GM18511 (cell line): Measurements from ENCODE around the gene SLC37A1.

Experiments
- ATAC-seq: cut with Tn5 transposase; IDR thresholded peaks from one replicate; pipeline ENCODE4 v1.9.1; 2021; ENCODE audit warnings: mild to moderate bottlenecking, moderate library complexity; ENCODE audit not compliant: unreplicated experiment

Gene SLC37A1

DNA sequence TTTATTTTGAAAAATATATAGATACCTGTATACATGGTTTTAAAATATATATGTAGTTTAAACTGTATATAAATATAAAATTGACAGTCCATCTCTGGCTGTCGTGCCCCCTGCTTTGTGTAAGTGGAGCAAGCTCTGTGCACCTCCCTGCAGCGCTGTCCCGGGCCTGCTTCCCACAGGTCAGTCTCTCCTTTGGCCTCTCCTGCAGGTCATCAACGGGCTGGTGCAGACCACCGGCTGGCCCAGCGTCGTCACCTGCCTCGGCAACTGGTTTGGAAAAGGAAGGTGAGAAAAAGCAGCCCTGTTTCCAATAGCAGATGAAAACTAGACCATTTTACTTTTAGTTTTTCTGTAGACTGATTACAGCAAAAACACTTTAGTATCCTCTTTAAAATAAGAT is 28.5 kb downstream of the SLC37A1 start:
- ATAC-seq: no peak

DNA sequence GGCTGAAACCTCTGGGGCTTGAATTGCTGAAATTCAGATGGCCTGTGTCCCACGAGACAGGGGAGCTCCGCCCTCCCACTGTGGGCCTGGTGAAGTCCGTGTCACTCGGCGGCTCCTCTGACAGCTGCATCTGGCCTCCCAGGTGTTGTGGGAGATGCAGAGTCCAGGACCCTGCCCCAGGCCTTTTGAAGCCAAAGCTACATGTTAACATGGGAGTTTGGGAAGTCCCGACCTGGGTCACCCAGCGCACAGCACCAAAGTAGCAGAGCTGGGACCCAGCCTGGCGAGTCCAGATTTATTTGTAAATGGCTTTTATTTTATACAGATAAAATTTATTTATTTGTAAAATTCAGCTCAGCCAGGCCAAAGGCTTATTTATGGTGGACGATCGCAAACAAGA is 28.9 kb downstream of the SLC37A1 start:
- ATAC-seq: no peak

DNA sequence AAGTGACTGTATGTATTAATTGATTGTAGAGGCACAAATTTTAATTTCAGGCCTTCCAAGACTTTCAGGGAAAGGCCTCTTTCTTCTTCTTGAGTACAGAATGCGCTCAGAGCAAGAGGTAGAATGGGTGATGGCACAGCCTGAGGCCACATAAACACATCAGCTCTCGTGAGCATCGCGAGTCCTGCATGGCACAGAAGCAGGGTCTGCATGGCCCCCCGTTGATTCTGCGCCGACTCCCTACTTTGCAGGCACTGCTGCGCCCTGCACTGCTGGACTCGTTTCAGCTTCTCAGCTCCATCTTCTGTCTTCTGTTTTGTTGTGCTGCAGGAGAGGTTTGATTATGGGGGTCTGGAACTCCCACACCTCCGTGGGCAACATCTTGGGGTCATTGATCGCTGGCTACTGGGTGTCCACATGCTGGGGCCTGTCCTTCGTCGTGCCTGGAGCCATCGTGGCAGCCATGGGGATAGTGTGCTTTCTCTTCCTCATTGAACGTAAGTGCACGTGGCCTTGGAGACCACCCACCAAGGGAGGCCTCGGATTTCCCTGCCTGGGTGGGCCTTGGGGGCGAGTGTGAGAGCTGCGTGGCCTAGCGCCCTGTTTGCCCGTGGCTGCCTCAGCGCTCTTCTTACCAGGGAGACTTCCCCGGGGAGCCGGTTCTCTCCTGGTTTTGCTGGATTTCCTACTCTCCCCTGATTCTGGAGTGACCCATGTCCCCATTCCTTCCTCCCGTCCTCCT is 29.6 kb downstream of the SLC37A1 start:
- no peak for ATAC-seq

DNA sequence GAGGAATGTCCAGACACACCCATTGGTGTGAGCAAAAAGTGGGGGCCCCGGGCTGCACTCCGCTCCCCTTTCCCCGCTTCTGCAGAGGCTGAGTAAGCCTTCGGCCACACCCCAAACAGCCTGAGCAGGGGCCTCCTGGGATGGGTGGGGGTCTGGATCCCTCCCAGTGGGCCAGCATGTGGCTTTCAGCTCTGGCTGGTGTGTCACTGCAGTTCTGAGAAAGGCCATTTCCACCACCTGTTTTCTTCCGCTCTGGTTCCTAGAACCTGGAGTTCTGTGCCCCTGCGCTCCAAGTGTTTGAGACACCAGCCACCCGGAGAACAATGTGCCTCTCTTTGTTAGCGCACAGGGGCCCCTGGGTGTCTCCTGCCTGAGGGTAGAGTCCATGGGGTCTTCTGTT is 30.9 kb downstream of the SLC37A1 start:
- no peak for ATAC-seq

DNA sequence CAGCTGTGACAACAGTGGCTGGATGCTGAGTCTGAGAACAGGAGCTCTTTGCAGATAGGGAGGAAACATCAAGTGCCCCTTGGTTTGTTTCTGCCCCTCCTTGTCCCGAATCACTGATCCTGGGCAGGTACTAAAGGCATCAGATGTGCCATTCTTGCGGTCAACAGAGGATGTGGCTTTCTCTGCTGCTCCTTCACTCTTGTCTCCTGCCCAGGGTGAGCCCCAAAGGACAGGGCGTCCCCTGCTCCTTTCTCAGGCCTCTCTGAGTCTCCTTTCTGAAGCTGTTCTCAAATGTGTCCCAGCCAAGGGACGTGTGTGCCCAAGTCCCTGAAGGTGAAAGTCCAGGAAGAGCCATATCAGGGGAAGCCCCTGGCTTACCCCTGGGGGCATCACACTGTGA is 31.7 kb downstream of the SLC37A1 start:
- no peak for ATAC-seq

DNA sequence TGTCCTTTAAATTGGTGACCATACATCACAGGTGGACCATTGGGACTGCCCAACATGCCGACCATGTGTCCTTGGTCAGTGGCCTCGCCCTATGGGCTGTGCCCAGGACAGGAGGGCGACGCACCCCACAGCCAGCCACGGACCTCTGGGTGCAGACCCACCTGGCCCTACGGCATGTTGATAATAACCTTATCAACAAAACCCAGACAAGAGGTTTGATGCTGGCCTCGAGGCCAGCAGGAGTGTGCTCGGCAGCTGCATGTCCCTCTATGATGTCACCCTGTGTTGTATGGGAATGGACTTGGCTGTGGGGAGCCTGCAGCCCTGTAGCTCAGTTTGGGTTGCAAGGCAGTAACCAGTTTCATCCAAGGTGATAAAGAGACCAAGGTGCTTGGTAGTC is 32.1 kb downstream of the SLC37A1 start:
- ATAC-seq: no peak

DNA sequence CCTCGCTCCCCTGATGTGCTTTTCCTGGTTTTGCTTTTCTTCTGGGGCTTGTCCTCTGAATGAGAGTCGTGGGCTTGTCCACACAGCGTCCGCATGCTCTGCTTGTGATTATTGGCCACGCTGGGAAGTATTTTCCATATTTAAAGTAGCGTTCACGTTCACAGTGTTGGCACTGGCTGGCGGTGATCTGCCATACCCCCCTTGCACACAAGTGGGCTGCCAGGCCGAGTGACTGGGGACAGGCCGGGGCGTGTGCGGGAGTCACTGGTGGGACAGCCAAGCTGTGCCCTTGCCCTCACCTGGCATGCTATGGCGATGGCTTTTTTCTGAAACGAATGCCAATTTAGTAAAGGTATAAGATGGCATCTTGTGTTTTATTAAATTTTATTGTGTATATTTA is 32.8 kb downstream of the SLC37A1 start:
- ATAC-seq: no peak

DNA sequence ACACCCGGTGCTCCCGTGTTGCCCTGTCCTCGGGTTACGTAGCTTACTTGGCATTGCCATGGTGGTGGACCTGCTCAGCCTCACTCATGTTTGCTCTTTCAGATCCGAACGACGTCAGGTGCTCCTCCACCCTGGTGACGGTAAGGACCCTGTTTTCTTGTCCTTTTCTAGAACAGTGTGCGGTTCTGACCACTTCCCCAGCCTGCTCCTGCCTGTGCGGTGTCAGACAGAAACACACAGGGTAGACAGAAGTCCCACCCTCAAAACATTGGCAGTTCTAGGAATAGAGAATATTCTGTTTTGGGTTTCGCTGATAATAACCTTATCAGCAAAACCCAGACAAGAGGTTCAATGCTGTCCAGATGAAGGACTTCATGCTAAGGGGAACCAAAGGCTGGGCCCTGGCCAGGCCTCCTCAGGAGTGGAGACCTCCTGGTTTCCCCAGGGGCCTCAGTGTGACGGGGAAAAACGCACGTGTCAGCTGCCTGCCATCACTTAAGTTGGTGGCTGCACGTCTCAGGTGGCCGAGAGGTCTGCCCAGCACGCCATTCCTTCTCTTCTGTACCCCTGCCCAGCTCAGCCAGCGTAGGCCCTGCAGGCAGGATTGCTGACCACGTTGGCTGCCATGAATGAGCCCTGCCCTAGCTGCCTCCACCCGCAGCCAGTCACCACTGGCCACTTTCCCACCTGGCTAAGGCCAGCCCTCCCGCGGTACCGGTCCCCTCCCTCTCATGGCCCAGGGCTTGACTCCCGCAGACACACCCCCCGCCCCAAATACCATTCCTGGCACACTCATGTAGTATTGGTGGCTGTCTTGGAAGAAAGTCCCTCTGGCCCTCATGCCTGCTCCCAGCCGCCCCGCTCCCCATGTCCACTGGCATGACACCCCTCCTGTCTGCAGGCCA is 33.6 kb downstream of the SLC37A1 start:
- ATAC-seq: no peak

DNA sequence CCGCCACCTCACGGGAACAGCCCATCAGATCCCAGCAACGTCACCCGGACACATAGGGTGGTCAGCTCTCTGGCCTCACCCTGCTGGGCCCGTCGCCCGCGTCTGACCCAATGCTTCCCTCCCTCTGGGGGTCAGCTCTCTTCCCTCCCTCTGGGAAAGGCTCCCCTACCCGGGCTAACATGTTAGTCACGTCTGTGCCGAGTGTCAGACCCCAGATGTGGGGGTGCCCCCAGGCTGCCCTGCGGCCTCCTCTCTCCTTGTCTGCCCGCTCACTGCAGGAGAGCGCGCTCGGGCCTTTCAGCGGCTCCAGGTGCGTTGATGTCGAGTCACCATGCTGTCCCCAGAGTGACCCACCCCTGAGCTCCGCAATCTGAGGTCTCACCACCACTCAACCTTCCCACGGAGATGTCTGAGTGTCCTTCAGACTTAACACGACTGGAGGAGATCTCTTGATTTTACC is 34.3 kb downstream of the SLC37A1 start:
- no peak for ATAC-seq

DNA sequence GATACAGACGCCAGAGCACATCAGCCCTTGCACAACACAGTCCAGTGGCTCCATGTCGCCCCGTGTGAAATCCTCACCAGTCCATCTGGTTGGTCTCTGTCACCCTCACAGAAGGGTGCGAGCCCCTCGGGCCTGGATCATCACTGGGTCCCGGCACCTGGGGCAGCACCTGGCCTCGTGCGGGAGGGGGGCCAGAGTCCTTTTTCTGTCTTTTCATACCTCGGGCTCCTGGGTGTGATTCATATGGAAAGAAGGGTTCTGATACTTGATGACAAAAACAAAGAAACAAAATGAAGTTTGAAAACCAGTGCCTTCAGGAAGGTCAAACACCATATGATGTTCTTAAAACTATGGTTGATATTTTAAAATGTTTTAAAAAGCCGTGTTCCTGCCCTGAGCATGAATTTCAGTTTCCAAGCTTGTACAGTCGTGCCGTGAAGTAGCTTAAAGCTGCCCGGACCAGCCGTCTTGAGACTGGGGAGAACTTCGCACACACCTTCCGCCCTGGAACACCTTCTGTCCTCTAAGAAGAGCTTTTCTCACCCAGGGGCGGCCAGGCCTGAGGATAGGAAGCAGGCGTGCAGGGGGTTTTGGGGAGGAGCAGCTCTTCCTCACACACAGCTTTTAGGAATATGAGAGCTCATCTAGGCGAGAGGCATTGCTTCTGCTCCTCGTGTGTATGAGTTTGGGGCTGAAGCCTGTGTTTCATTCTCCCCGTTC is 35.2 kb downstream of the SLC37A1 start:
- ATAC-seq: no peak

DNA sequence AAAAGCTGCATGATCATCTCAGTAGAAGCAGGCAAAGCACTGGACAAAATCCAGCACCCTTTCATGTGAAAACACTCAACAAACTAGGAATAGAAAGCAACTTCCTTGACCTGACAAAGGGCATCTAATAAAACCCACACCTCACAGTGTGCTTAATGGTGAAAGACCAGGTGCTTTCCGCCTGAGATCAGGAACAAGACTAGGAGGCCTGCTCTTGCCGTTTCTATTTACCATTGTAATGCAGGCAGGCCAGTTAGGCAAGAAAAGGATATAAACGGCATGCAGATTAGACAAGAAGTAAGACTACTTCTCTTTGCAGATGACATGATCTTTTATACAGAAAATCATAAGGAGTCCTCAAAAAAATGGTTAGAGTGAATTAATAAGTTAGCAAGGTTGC is 37.2 kb downstream of the SLC37A1 start:
- no peak for ATAC-seq

DNA sequence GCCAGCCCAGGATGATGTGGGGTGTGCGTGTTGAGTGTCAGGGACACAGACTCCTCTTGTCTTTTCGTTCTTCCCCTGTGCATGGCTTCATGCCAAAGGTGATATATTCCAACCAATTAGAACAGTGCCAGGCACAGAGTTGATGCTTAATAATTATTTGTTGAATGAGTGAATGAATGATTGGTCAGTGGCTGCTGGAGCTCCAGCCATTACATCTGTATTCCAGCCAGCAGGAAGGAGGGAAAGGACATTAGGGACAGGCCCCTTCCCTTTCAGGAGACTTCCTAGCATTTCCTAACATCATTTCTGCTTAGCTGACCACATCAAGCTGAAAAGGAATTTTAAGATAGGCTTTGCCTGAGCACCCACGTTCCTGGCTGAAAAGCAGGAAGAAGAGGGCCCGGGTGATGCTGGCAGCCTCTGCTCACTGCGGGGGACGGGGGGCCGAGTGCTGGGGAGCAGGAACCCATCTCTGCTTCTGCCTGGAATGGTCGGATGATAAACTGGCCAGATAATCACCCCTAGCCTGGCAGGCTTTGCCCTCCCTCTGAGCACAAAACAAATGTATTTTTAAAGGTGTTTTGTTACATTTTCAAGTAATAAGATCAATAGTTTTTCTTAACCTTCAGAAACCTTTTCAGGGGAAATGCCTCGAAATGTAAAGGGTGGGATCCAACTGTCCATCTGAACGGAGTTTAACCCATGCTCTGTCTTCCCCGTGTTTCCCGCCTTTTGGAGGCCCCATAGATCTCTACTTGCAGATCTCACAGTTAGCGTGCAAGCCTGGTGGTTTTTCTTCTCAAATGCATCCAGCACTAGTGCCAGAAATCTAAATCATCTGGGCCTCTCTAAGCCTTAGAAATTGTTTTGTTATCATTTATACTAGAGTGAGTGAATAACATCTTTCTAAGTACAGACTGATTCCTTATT is 39.0 kb downstream of the SLC37A1 start:
- ATAC-seq: no peak

DNA sequence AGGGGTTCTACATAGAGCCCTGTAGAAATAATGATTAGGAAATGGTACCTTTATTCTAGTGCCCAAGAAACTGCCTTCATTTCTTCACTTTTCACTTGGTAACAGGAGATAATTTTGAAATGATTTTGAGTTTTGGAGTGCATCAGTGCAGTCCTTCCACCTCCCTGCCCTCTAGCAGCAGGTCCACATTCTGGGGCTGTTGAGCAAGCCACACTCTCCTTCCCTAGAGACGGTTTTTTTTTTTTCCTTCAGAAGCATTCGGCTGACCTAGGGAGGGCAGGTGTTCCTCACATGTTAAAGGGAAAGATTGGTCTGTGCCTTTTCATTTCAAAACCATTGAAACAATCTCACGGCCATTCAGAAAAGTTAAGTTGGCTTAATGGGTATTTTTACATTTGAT is 39.8 kb downstream of the SLC37A1 start:
- ATAC-seq: no peak

DNA sequence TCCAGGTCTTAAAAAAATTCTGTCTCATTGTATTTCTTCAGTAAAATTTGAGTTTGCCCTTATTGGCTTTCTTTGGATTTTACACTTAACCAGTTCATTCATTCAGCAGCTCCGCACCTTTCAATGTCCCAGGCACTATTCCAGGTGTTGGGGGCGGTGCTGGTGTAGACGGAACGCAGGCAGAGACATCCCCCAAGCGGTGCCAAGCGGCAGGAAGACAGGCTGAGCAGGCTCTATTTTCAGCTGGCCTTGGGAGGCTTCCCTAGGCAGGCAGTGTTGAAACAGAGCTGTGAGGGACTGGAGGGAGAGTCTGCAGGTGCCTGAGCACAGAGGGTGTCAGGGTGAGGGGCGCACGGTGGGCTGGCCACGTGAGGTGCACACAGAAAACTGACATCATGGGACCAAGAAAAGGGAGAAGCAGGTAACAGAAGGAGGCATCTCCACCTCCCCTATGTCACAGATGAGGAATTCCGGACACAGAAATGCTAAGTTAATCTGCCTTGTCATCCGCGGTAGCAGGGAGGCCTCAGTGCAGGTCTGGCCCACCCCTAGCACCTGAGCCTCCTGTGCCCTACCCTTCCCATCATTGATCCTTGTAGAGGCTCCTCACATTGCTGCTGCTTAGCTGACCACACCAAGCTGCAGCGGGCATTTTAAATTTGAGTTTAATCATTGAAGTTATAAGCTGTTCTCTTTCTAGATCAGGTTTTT is 40.8 kb downstream of the SLC37A1 start:
- ATAC-seq: no peak

DNA sequence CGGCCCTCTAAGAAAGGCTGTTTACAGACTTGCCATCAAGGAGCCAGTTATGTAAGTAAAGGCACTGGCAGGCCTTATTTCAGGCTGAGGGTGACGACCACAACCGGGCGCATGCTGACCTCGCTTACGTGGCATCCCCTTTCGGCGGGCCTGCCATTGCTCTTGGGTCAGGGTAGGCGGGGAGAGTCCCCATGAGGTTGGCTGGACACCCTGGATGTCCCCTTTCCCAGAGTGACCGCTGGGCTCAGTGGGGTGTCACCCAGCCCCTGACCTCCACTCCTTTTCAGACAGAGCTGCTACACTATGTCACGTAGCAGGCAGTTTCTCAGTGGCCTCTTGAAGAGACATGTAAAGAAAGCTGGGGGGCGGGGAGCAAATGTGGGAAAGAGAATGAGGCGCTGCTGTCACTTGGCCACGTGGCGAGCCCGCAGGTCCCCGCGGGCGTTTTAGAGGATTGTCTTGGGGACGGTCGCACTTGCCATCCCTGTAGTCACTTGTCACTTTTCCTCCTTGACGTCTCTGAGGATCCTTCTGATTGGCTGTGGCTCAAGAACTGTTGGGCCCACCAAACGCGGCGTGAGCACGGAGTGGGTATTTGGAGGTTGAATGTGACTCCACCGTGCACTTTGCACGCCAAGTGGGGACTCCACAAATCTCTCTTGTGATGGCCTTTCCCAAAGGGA is 42.2 kb downstream of the SLC37A1 start:
- ATAC-seq: no peak

DNA sequence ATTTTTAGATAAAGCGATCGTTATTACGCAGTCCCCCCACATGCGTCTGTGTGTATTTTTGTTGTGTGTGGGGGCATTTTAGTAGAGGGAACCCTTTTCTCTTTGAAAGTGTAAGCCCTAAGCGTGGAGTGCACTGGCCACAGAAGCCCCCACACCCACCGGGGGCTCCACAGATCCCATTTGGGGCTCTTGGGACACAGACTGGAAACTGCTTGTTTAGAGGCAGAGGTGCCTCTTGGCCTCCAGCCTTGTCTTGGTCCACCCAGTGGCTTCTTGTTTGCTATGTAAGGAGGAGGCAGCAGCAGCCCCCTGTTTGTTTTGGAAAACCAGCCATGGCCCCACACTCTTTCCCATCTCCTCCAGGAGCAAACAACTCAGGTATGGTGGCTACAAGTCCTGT is 42.8 kb downstream of the SLC37A1 start:
- no peak for ATAC-seq

DNA sequence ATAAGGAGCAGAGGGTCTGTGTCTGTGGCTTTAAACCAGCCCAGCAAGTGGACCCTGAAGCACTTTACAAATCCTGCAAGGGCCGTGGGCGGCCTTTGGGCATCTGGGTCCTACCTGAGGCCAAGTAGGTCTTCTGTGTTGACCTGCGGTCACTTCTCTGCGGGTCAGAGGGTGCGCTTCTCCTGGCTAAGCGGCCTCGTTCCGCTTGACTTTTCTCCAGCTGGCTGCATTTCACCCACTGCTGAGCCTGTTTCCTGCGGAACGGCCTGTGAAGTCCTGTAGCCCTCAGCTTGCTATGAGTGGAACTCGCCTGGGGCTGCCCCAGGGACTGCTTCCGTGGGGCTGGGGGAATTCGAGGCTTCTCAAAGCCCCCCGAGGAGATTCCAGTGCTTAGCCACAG is 43.3 kb downstream of the SLC37A1 start:
- ATAC-seq: no peak

DNA sequence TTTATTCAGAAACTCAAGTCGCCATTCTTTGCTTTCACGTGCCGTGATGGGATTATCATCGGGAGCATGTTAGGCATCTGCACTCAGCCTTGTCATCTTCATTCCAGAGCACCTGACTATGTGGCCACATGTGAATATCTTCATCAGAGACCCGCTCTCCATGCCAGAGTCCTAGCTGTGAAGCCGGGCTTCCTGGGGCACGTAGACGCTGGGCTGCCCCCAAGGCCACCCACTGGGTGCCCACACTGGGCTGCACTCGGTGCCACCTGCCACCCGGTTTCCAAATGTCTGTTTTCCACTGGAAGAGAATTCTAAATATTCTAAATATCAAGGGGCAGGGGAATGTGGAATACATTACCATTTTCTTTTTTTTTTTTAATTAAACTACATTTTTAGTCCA is 43.8 kb downstream of the SLC37A1 start:
- ATAC-seq: no peak

DNA sequence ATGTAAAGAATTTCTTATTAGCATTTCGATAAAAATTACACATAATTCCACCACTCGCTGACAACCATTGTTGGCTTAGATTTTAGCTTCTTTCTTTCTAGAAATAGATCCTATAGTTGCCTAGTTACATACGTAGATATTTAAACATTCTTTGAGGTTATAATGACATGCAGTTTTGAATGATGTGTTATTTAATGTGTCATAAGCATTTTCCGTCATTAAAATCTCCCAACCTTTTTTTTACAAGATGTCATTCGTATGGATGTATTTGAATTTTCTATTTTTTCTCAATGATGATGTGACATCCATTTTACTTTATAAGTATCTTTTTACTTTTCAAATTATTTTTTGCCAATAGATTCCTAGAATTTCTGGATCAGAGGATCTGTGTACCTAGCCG is 44.7 kb downstream of the SLC37A1 start:
- no peak for ATAC-seq
